ENCODE measurements around the gene SPEM1. TPM values are rescaled to one million over a fixed set of nuclear protein-coding genes. Genes with fewer than 3 reads are reported as not detected.

Gene SPEM1
- total and polyA plus RNA-seq, 7 donors: 0.06 TPM; not detected in 6

- 0% methylated on average over 38 to 49 of the region's 49 CpGs for WGBS, 3 donors
- DNase-seq (peak; percentile 98 to 99), ATAC-seq (peak; percentile 91 to 93 (median 92))
- TF ChIP-seq CTCF (IDR thresholded peaks at IDR 0.05): no peak
- no peaks in the 10 kb centered on the region for H3K27me3 ChIP-seq (ENCODE audit: insufficient read depth in 3 of 3, low read length in 2 of 3)
- H3K4me1 ChIP-seq: peaks cover 9% of the 10 kb centered on the region
- peak within 1 kb of the TSS; percentile 73 for H3K4me3 ChIP-seq
- no peaks in the 10 kb centered on the region for H3K9me3 ChIP-seq
- intact Hi-C loops (cut with DNase I): loop anchor here (1.0 to 2.0 kb wide), 2 partner anchors 31 to 80 kb away; partner anchors contain the start of genes POLR2A (in 1 of the 2) and TMEM102 (in 1 of the 2)
- H3K27ac ChIP-seq: peak within 1 kb of the TSS; percentile 75
- peaks cover 0 to 7% of the 10 kb centered on the region in 2 donors for H3K36me3 ChIP-seq (ENCODE audit: insufficient read depth in 1 of 2, low read depth in 1 of 2)
Measured at GRCh38 chr17:7403977-7404736, 16.0 kb upstream of the SPEM1 start, which contains the start of gene TMEM256. Gene TMEM256 (minus strand): TSS chr17:7404097. CDS start chr17:7404084, 13 bp downstream.

- Histone ChIP-seq H3K9me3 (no peaks in the 10 kb centered on the region), H3K4me1 (peaks cover 9% of the 10 kb centered on the region)
- TF ChIP-seq CTCF (IDR thresholded peaks at IDR 0.05): no peak
Measured at GRCh38 chr17:7404737-7405349, 15.3 kb upstream of the SPEM1 start.

GRCh38 chr17:7405350-7406234 is 14.5 kb upstream of the SPEM1 start:
- Histone ChIP-seq H3K36me3 (ENCODE audit: insufficient read depth in 1 of 2, low read depth in 1 of 2) (peaks cover 0 to 4% of the 10 kb centered on the region in 2 donors), H3K9me3 (no peaks in the 10 kb centered on the region), H3K27ac (peak overlapping the region; percentile 75), H3K27me3 (ENCODE audit: insufficient read depth in 3 of 3, low read length in 2 of 3) (no peaks in the 10 kb centered on the region), H3K4me3 (peak overlapping the region; percentile 73), H3K4me1 (peaks cover 9% of the 10 kb centered on the region)
- TF ChIP-seq CTCF (IDR thresholded peaks at IDR 0.05): no peak
- ATAC-seq: no peak
- WGBS, 3 donors: 12 to 17% (median 16%) methylated on average over 32 to 38 of the region's 38 CpGs
- intact Hi-C loops (cut with DNase I): loop anchor here in 1 of 2 donors (2.0 kb wide), 1 partner anchor 29 kb away; the partner anchor contains the start of gene TMEM102
- DNase-seq: no peak

More at GRCh38 chr17:7404737-7405349, 15.3 kb upstream of the SPEM1 start:
- WGBS, 3 donors: 0 to 1% (median 0%) methylated on average over 40 to 63 of the region's 65 CpGs
- peaks cover 0 to 4% of the 10 kb centered on the region in 2 donors for H3K36me3 ChIP-seq (ENCODE audit: insufficient read depth in 1 of 2, low read depth in 1 of 2)
- no peaks in the 10 kb centered on the region for H3K27me3 ChIP-seq (ENCODE audit: insufficient read depth in 3 of 3, low read length in 2 of 3)
- intact Hi-C loops (cut with DNase I): loop anchor here (1.0 to 2.0 kb wide), 2 partner anchors 30 to 79 kb away; partner anchors contain the start of genes POLR2A (in 1 of the 2) and TMEM102 (in 1 of the 2)
- ATAC-seq (peak; percentile 49 to 72 (median 55)), DNase-seq (peak; percentile 70 to 84)
- H3K4me3 ChIP-seq: peak overlapping the region; percentile 73
- H3K27ac ChIP-seq: peak overlapping the region; percentile 75

GRCh38 chr17:7406235-7406825 is 13.8 kb upstream of the SPEM1 start:
- Histone ChIP-seq H3K9me3 (no peaks in the 10 kb centered on the region), H3K4me1 (peaks cover 9% of the 10 kb centered on the region), H3K27ac (no peak overlapping the region), H3K27me3 (ENCODE audit: insufficient read depth in 3 of 3, low read length in 2 of 3) (no peaks in the 10 kb centered on the region), H3K4me3 (peak overlapping the region; percentile 73), H3K36me3 (ENCODE audit: insufficient read depth in 1 of 2, low read depth in 1 of 2) (peaks cover 0 to 4% of the 10 kb centered on the region in 2 donors)
- no peak for TF ChIP-seq CTCF (IDR thresholded peaks at IDR 0.05)
- ATAC-seq (no peak), DNase-seq (no peak)
- WGBS, 3 donors: 54 to 58% (median 58%) methylated on average over 12 of the region's 12 CpGs
- intact Hi-C loops (cut with DNase I): no loop called here
